Cardiac fibroblast (primary cell): ENCODE data around the gene SEPTIN8.

Experiments
- DNase-seq, 2 donors: peaks; one replicate each; pipeline versions ENCODE4 v3.0.0 to v3.0.0-alpha.2; 2010; ENCODE audit warnings: low read depth in 2 of 2
- H3K4me3 ChIP-seq, 2 donors: replicated peaks in 1 of 2; 1 replicate in 1 of 2; 2 replicates in 1 of 2; pipeline ENCODE4 v1.5.1; 2011; ENCODE audit warnings: low read depth in 2 of 2, low read length in 2 of 2, mild to moderate bottlenecking in 2 of 2, moderate library complexity in 1 of 2
- TF ChIP-seq, protein P1 (sequence below): IDR thresholded peaks from one replicate; pipeline ENCODE4 v1.5.1; 2011; ENCODE audit warnings: low read depth, mild to moderate bottlenecking, low read length, inconsistent platforms

The SEPTIN8 gene

DNA sequence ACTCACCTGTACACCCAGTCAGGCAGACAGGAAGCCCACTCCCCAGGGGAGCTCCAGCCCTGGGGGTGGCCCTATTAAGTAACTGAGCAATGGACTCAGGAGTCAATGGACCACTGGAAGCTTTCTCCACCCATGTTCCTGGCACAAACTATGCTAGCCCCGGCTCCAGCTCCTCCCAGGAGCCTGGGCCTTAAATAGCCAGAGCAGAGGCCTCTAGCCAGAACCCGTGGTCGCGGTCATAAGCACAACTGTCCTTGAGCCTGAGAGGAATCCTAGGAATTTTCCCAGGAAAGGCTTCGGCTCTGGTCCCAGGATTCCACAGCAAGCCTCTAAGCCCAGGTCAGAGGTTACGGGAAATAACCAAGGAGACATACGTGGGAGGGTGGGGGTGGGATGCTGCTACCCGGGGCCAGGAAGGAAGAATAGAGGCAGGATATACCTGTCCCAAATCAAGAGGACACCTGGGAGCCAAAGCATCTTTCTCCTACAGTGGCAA, 5.5 kb downstream of the SEPTIN8 start:
- H3K4me3 ChIP-seq: no peak overlapping the region
- DNase-seq: peak; percentile 40 to 86
- TF ChIP-seq, protein P1, sequence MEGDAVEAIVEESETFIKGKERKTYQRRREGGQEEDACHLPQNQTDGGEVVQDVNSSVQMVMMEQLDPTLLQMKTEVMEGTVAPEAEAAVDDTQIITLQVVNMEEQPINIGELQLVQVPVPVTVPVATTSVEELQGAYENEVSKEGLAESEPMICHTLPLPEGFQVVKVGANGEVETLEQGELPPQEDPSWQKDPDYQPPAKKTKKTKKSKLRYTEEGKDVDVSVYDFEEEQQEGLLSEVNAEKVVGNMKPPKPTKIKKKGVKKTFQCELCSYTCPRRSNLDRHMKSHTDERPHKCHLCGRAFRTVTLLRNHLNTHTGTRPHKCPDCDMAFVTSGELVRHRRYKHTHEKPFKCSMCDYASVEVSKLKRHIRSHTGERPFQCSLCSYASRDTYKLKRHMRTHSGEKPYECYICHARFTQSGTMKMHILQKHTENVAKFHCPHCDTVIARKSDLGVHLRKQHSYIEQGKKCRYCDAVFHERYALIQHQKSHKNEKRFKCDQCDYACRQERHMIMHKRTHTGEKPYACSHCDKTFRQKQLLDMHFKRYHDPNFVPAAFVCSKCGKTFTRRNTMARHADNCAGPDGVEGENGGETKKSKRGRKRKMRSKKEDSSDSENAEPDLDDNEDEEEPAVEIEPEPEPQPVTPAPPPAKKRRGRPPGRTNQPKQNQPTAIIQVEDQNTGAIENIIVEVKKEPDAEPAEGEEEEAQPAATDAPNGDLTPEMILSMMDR: no peak

DNA sequence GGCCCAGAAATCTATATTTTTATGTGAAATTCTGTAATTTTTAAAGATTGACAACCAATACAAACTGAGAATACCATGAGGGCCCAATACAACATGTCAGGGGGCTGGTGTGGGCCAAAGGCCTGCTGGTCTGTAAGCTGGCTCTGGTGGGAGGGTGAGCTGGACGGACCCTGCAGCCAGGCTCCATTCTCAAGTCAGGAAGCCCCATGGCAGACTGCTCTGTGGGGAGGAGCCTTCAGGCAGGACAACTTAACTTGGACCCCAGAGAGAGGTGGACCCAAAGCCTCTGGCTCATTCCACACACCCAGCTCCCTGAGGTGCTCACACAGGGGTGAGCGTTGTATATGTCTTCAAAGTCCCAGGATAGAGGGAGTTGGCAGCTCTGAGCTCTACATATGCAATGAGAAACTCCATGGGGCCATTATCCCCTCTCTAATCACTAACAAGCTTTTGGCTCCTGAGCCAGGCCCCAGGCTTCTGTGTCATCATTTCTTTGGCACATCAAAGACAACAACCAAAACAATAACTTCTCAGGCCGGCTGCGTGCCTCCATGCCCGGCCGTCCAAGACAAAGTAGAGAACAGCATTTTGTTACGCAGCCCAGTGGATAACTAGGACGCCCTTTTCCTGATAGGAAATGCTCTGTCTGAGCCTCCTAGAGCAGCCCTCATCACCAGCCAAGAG, 6.4 kb downstream of the SEPTIN8 start:
- peak; percentile 38 to 61 for DNase-seq
- TF ChIP-seq, protein P1: no peak
- no peak overlapping the region for H3K4me3 ChIP-seq

DNA sequence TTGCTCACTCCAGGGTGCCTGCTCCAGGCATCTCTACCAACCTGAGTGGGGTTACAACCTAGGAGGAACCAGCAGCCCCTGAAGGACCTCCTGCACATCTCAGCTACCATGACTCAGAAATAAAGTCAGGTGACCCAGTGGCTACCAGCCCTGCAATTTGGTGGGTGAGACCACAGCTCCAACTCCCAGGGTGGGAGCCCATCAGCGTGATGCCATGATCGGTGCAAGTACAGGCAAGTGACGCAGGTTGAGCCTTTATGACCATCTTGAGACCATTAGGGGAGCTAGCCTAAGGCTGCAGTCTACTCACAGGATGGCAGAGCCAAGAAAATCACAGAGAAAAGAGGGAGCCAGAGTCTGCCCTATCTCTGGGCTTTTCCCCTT, 8.6 kb downstream of the SEPTIN8 start:
- DNase-seq: no peak
- H3K4me3 ChIP-seq: no peak overlapping the region
- TF ChIP-seq, protein P1: no peak

DNA sequence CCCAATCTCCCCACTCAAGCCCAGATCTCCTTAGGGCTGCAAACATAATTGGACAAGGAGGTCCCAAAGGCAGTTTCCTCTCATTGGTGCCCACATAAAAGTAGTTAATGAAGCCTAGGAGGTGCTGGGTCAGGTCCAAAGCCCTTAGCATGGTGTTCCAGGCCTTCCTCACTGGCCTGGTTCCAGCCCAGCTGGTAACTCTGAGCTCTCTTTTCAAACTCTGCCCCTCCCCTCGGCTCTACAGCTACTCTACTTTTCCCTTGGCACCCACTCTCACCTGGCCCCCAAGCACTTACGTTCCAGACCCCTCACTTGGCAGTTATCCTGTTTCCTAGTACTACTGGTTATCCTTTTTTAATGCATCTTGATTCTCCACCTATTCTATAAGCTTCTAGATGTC, 9.9 kb downstream of the SEPTIN8 start:
- no peak overlapping the region for H3K4me3 ChIP-seq
- TF ChIP-seq, protein P1: no peak
- DNase-seq: no peak

DNA sequence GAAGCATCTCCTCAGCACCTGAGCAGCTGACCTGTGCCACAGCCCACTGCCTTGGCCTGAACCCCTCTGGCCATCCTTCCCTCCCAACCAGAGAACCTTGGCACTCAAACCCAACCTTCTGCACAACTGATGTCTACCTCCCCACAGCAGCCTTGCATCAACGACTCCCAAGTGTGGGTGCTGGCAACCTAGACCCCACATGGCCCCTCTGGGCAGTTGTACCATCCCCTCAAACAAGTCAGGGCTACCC, 10.3 kb downstream of the SEPTIN8 start:
- TF ChIP-seq, protein P1: no peak
- no peak overlapping the region for H3K4me3 ChIP-seq
- no peak for DNase-seq

DNA sequence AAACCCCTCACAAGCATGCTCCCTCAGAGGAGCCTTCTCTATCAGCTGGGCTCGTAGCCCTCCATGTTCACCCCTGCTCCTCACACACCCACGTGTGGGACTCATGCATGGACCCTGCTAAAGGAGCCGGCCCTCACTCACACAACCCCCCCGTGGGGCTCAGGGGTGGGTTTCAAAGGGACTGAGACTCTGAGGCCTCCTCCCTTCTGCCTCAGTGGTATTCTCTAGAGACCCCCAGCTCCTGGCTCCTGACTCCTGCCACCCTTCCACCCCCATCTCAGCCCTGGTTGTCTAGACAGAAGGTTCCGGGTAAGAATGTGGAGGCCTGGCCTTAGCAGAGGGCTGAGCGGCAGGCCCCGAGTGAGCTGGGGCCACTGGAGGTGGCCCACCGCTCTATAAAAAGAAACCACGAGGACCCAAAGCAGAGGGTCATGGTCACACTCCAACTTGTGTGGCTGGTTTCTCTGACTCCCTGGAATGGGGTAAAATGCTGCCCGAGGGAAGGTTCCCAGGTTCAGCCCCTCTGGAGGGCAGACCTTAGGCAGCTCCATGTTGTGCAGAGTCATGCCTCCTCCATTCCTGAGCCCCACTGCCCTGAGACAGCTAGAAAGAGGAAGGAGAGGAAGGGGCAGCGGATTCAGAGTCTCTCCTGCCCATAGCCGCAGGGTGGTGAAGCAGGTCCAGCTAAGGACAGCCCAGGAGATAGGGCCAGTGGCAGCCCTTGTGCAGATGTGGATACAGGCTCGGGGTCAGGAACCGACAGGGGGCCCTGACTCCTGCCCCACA, 10.8 kb downstream of the SEPTIN8 start:
- DNase-seq: no peak
- TF ChIP-seq, protein P1: no peak

More for the DNA sequence above, 10.8 kb downstream of the SEPTIN8 start:
- no peak overlapping the region for H3K4me3 ChIP-seq
